ENCODE measurements around the gene ITGA6. TPM values are rescaled to one million over a fixed set of nuclear protein-coding genes. Genes with fewer than 3 reads are reported as not detected.

ITGA6 gene
- total and polyA plus RNA-seq, 5 donors from 2014 or later, result 39.2 to 68.5 (median 50.3) TPM

DNA sequence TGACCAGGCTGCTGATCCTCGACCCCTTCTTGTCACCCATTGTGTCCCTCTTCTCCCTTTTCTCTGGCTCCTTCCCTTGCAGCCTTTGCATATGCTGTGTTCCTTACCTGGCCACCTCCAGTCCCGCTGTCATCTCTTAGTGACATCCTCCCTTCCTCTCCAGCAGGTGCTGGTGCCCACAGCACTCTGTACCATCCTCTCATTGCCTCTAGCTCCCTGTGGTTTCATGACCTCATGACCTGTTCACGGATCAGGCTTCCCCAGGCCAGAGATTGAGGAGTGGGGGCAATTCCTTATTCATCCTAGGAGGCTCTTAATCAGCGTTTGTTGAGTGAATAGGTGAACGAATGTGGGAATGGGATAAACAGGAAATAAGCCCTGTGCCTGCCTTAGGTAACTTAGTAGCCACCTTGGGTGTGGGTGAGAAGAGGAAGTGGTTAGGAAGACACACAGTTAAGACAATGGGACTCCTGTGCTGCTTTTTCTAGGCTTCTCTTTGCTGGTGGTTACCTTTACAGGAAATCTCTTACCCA is 35.5 kb downstream of the ITGA6 start:
- H3K27ac Mint-ChIP-seq, result peak overlapping the region; percentile 88 to 99 (median 89)
- Histone ChIP-seq H3K4me3 (ENCODE audit: low read depth, low read length) (peak overlapping the region; percentile 74), H3K27me3 (ENCODE audit: control insufficient read depth, insufficient read depth, low read length) (no peaks in the 10 kb centered on the region), H3K9me3 (ENCODE audit: control insufficient read depth in 2 of 2, low read length in 2 of 2) (no peaks in the 10 kb centered on the region), H3K27ac (ENCODE audit: insufficient read depth, low read length, poor library complexity, severe bottlenecking) (peak overlapping the region; percentile 73), H3K4me1 (ENCODE audit: control insufficient read depth, insufficient read depth, low read length, poor library complexity, severe bottlenecking) (peaks cover 71% of the 10 kb centered on the region), H3K36me3 (ENCODE audit: control insufficient read depth, insufficient read depth, low read length) (no peaks in the 10 kb centered on the region)
- H3K9me3 Mint-ChIP-seq, result no peaks in the 10 kb centered on the region
- peak overlapping the region; percentile 82 to 95 (median 88) for H3K4me3 Mint-ChIP-seq
- no peaks in the 10 kb centered on the region for H3K27me3 Mint-ChIP-seq
- peaks cover 19% of the 10 kb centered on the region for H3K36me3 Mint-ChIP-seq
- DNase-seq, result peak; percentile 14 to 93 (median 82)
- H3K4me1 Mint-ChIP-seq, result peaks cover 30 to 93% (median 78%) of the 10 kb centered on the region in 4 donors
- ATAC-seq (ENCODE audit: low read depth in 2 of 2), result peak; percentile 82 to 83

DNA sequence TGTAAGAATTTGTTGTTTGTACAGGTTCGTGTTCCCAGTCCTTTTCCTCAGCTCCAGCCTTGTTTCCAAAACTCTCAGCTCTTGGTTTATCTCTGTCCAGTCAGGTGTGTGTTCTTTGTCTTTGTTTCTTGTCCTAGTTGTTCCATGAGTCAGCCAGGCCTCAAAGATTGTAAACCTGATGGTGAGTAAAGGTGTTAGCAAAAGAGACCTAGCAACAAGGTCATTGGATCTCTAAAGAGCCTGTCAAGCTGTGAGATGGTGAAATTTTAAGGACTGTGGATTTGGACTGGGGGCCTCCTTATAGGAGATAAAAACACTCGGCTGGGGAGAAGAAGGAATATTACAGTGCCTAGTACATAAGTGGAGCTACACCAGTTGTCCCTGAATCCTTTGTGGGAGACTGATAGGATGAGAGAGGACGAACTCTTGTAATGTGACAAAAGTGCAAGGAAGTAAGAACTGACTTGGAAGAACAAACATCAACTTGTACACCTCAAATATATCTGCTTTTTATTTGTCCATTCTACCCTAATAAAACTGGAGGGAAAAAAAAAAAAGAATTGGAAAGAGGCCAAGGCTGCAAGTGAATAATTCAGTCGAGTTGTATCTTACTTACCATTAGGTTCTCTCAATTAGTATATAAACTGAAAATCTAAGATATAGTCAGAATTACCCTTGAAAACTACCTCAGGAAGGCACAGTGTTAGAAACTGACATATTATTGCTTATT is 37.2 kb downstream of the ITGA6 start:
- Histone ChIP-seq H3K4me1 (ENCODE audit: control insufficient read depth, insufficient read depth, low read length, poor library complexity, severe bottlenecking) (peaks cover 65% of the 10 kb centered on the region), H3K27ac (ENCODE audit: insufficient read depth, low read length, poor library complexity, severe bottlenecking) (peak overlapping the region; percentile 73), H3K27me3 (ENCODE audit: control insufficient read depth, insufficient read depth, low read length) (no peaks in the 10 kb centered on the region), H3K4me3 (ENCODE audit: low read depth, low read length) (peak overlapping the region; percentile 74), H3K9me3 (ENCODE audit: control insufficient read depth in 2 of 2, low read length in 2 of 2) (no peaks in the 10 kb centered on the region), H3K36me3 (ENCODE audit: control insufficient read depth, insufficient read depth, low read length) (peaks cover 13% of the 10 kb centered on the region)
- no peak for DNase-seq
- H3K27ac Mint-ChIP-seq, result peak overlapping the region; percentile 88 to 99 (median 89)
- H3K27me3 Mint-ChIP-seq, result no peaks in the 10 kb centered on the region
- ATAC-seq (ENCODE audit: low read depth in 2 of 2), result no peak
- peak overlapping the region; percentile 56 to 82 (median 70) for H3K4me3 Mint-ChIP-seq
- peaks cover 23% of the 10 kb centered on the region for H3K36me3 Mint-ChIP-seq
- H3K9me3 Mint-ChIP-seq, result no peaks in the 10 kb centered on the region
- H3K4me1 Mint-ChIP-seq, result peaks cover 29 to 82% (median 68%) of the 10 kb centered on the region in 4 donors

- Histone ChIP-seq H3K36me3 (ENCODE audit: control insufficient read depth, insufficient read depth, low read length) (peaks cover 18% of the 10 kb centered on the region), H3K4me3 (ENCODE audit: low read depth, low read length) (peak overlapping the region; percentile 74), H3K27me3 (ENCODE audit: control insufficient read depth, insufficient read depth, low read length) (no peaks in the 10 kb centered on the region), H3K9me3 (ENCODE audit: control insufficient read depth in 2 of 2, low read length in 2 of 2) (no peaks in the 10 kb centered on the region), H3K27ac (ENCODE audit: insufficient read depth, low read length, poor library complexity, severe bottlenecking) (peak overlapping the region; percentile 73), H3K4me1 (ENCODE audit: control insufficient read depth, insufficient read depth, low read length, poor library complexity, severe bottlenecking) (peaks cover 54% of the 10 kb centered on the region)
- peak; percentile 50 to 88 (median 77) for DNase-seq
- Mint-ChIP-seq H3K4me3 (peak overlapping the region; percentile 56 to 77 (median 64)), H3K9me3 (no peaks in the 10 kb centered on the region), H3K27ac (peak overlapping the region; percentile 88 to 99 (median 89)), H3K27me3 (no peaks in the 10 kb centered on the region), H3K36me3 (peaks cover 24% of the 10 kb centered on the region), H3K4me1 (peaks cover 18 to 71% (median 58%) of the 10 kb centered on the region in 4 donors)
- ATAC-seq (ENCODE audit: low read depth in 2 of 2), result peak; percentile 37 to 40
Measured at GRCh38 chr2:172465417-172466334, 38.3 kb downstream of the ITGA6 start.

GRCh38 chr2:172467382-172467781 is 40.0 kb downstream of the ITGA6 start:
- peak overlapping the region in 2 of 3 donors; percentile 88 to 93 for H3K27ac Mint-ChIP-seq
- peaks cover 36% of the 10 kb centered on the region for H3K36me3 Mint-ChIP-seq
- no peaks in the 10 kb centered on the region for H3K9me3 Mint-ChIP-seq
- no peak overlapping the region for H3K4me3 Mint-ChIP-seq
- Histone ChIP-seq H3K36me3 (ENCODE audit: control insufficient read depth, insufficient read depth, low read length) (peaks cover 31% of the 10 kb centered on the region), H3K27ac (ENCODE audit: insufficient read depth, low read length, poor library complexity, severe bottlenecking) (no peak overlapping the region), H3K4me3 (ENCODE audit: low read depth, low read length) (no peak overlapping the region), H3K4me1 (ENCODE audit: control insufficient read depth, insufficient read depth, low read length, poor library complexity, severe bottlenecking) (peaks cover 37% of the 10 kb centered on the region), H3K9me3 (ENCODE audit: control insufficient read depth in 2 of 2, low read length in 2 of 2) (no peaks in the 10 kb centered on the region), H3K27me3 (ENCODE audit: control insufficient read depth, insufficient read depth, low read length) (no peaks in the 10 kb centered on the region)
- no peaks in the 10 kb centered on the region for H3K27me3 Mint-ChIP-seq
- ATAC-seq (ENCODE audit: low read depth in 2 of 2), result no peak
- DNase-seq, result no peak
- peaks cover 17 to 69% (median 55%) of the 10 kb centered on the region in 4 donors for H3K4me1 Mint-ChIP-seq

GRCh38 chr2:172470958-172471922 is 43.9 kb downstream of the ITGA6 start:
- peak overlapping the region in 2 of 3 donors; percentile 70 to 87 for H3K27ac Mint-ChIP-seq
- Histone ChIP-seq H3K9me3 (ENCODE audit: control insufficient read depth in 2 of 2, low read length in 2 of 2) (no peaks in the 10 kb centered on the region), H3K36me3 (ENCODE audit: control insufficient read depth, insufficient read depth, low read length) (peaks cover 46% of the 10 kb centered on the region), H3K4me3 (ENCODE audit: low read depth, low read length) (no peak overlapping the region), H3K4me1 (ENCODE audit: control insufficient read depth, insufficient read depth, low read length, poor library complexity, severe bottlenecking) (no peaks in the 10 kb centered on the region), H3K27me3 (ENCODE audit: control insufficient read depth, insufficient read depth, low read length) (no peaks in the 10 kb centered on the region), H3K27ac (ENCODE audit: insufficient read depth, low read length, poor library complexity, severe bottlenecking) (no peak overlapping the region)
- no peak overlapping the region for H3K4me3 Mint-ChIP-seq
- H3K36me3 Mint-ChIP-seq, result peaks cover 50% of the 10 kb centered on the region
- no peaks in the 10 kb centered on the region for H3K9me3 Mint-ChIP-seq
- H3K27me3 Mint-ChIP-seq, result no peaks in the 10 kb centered on the region
- ATAC-seq (ENCODE audit: low read depth in 2 of 2) (no peak), DNase-seq (no peak)
- peaks cover 27 to 54% (median 41%) of the 10 kb centered on the region in 4 donors for H3K4me1 Mint-ChIP-seq

DNA sequence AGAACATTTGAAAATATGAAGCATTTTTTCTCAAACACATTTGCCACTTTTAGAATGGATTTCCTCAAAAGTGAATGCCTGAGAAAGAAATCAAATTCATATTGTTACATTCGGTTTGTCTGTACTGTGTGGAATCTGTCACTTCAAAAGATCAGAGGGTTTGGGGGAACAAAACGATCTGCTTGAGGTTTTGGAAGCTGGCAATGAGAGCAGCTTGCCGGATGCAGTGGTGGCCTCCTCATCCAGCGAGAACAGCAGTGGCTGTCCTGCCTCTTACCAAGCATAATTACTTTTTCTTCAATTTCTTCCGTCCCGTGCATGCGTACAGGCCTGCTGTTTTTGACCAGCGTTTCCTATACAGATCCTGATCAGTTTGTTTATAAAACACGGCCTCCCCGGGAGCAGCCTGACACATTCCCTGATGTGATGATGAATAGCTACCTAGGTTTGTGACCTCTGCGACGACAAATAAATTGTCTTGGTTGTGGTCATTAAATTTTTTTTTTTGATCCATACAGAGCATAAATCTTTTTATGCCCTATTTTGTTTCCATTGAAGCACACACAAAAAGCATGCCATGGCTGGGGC is 45.2 kb downstream of the ITGA6 start:
- peak overlapping the region in 2 of 4 donors; percentile 5 for H3K4me3 Mint-ChIP-seq
- H3K27me3 Mint-ChIP-seq, result no peaks in the 10 kb centered on the region
- no peaks in the 10 kb centered on the region for H3K9me3 Mint-ChIP-seq
- Histone ChIP-seq H3K27me3 (ENCODE audit: control insufficient read depth, insufficient read depth, low read length) (no peaks in the 10 kb centered on the region), H3K36me3 (ENCODE audit: control insufficient read depth, insufficient read depth, low read length) (peaks cover 59% of the 10 kb centered on the region), H3K27ac (ENCODE audit: insufficient read depth, low read length, poor library complexity, severe bottlenecking) (no peak overlapping the region), H3K9me3 (ENCODE audit: control insufficient read depth in 2 of 2, low read length in 2 of 2) (no peaks in the 10 kb centered on the region), H3K4me1 (ENCODE audit: control insufficient read depth, insufficient read depth, low read length, poor library complexity, severe bottlenecking) (no peaks in the 10 kb centered on the region), H3K4me3 (ENCODE audit: low read depth, low read length) (no peak overlapping the region)
- peaks cover 27 to 47% (median 35%) of the 10 kb centered on the region in 4 donors for H3K4me1 Mint-ChIP-seq
- DNase-seq (peak in 1 of 3 donors; percentile 21), ATAC-seq (ENCODE audit: low read depth in 2 of 2) (peak in 1 of 2 donors; percentile 22)
- H3K36me3 Mint-ChIP-seq, result peaks cover 48% of the 10 kb centered on the region
- peak overlapping the region; percentile 13 to 90 (median 33) for H3K27ac Mint-ChIP-seq
